Smooth muscle cell (in vitro differentiated cells): ENCODE measurements around the gene KCMF1. TPM values are rescaled to one million over a fixed set of nuclear protein-coding genes. Genes with fewer than 3 reads are reported as not detected.

ENCODE experiments used
- DNase-seq: peaks from one replicate; lab custom pipeline; 2025; ENCODE audit not compliant: unreplicated experiment; lab: John Stamatoyannopoulos, UW
- H2AFZ ChIP-seq: fragments of 200-600 bp; sonication (generic); 2 replicates; pipeline ENCODE4 v1.6.0; 2016; ENCODE audit warnings: antibody characterized with exemption, low read depth, mild to moderate bottlenecking
- H3F3A ChIP-seq: fragments of 200-600 bp; sonication (generic); 2 replicates; pipeline ENCODE4 v1.6.0; 2017; ENCODE audit warnings: antibody characterized with exemption, low read depth
- H3K27ac ChIP-seq: fragments of 200-600 bp; sonication (generic); 2 replicates; pipeline ENCODE4 v1.5.1; 2016; ENCODE audit warnings: low read depth, mild to moderate bottlenecking
- H3K27me3 ChIP-seq: fragments of 200-600 bp; sonication (generic); 2 replicates; pipeline ENCODE4 v1.6.1; 2016; ENCODE audit warnings: low read depth, mild to moderate bottlenecking
- H3K36me3 ChIP-seq: fragments of 200-600 bp; sonication (generic); 2 replicates; pipeline ENCODE4 v1.5.1; 2016; ENCODE audit warnings: low read depth
- H3K4me1 ChIP-seq: fragments of 200-600 bp; sonication (generic); 2 replicates; pipeline ENCODE4 v1.5.1; 2016; ENCODE audit warnings: low read depth
- H3K4me2 ChIP-seq: fragments of 200-600 bp; sonication (generic); 2 replicates; pipeline ENCODE4 v1.6.0; 2016; ENCODE audit warnings: mild to moderate bottlenecking
- H3K4me3 ChIP-seq: fragments of 200-600 bp; sonication (generic); 2 replicates; pipeline ENCODE4 v1.5.1; 2016; ENCODE audit warnings: mild to moderate bottlenecking
- H3K79me2 ChIP-seq: fragments of 200-600 bp; sonication (generic); 2 replicates; pipeline ENCODE4 v1.6.0; 2016; ENCODE audit warnings: low read depth, mild to moderate bottlenecking
- H3K9ac ChIP-seq: fragments of 200-600 bp; sonication (generic); 2 replicates; pipeline ENCODE4 v1.6.0; 2016; ENCODE audit warnings: low read depth
- H3K9me3 ChIP-seq: fragments of 200-600 bp; sonication (generic); replicated peaks from 2 replicates; pipeline ENCODE4 v1.5.1; 2016; ENCODE audit warnings: low read depth
- H4K20me1 ChIP-seq: fragments of 200-600 bp; sonication (generic); 2 replicates; pipeline ENCODE4 v1.6.0; 2016; ENCODE audit warnings: low read depth
- CTCF ChIP-seq: fragments of 200-600 bp; sonication (generic); IDR thresholded peaks from 2 replicates; pipeline ENCODE4 v1.5.1; 2017; ENCODE audit warnings: borderline replicate concordance, mild to moderate bottlenecking, antibody characterized with exemption; ENCODE audit not compliant: insufficient read depth, poor library complexity, severe bottlenecking
- WGBS: methylation state at CpG from one replicate; pipeline ENCODE4 v1.1.7; 2016; ENCODE audit warnings: low lambda C conversion rate; 5-methylcytosine and 5-hydroxymethylcytosine counted together
- polyA plus RNA-seq: library from polyadenylated mRNA; unstranded; fragments of >200 nt; fragmentation: Nextera tagmentation; extraction: Ambion mirVana; gene quantifications from 2 replicates; pipeline ENCODE4 v1.2.1, GENCODE V29; 2016
- total RNA-seq: library from RNA; depleted of rRNA; stranded (reverse); fragments of >200 nt; gene quantifications from 2 replicates; pipeline ENCODE4 v1.2.3, GENCODE V29; 2014

KCMF1 gene
- total and polyA plus RNA-seq, 2 experiments from 2014 or later = 56.5 to 65.0 TPM

- Histone ChIP-seq H3K79me2 (peaks cover 96% of the 10 kb centered on the region), H3K36me3 (no peaks in the 10 kb centered on the region), H3K27me3 (no peaks in the 10 kb centered on the region), H3K4me3 (no peak overlapping the region), H4K20me1 (peaks cover 95% of the 10 kb centered on the region), H3K27ac (peak overlapping the region; percentile 86), H3K9me3 (no peaks in the 10 kb centered on the region), H3K4me2 (peak overlapping the region; percentile 10), H3F3A (no peaks in the 10 kb centered on the region), H2AFZ (no peak overlapping the region), H3K9ac (no peak overlapping the region), H3K4me1 (peaks cover 9% of the 10 kb centered on the region)
- no peak for DNase-seq
- WGBS = 40% methylated on average over 5 of the region's 5 CpGs
- peak; percentile 46 for TF ChIP-seq CTCF
These were observed 46.6 kb downstream of the KCMF1 start for GRCh38 chr2:85017411-85018048.

- Histone ChIP-seq H3K9ac (no peak overlapping the region), H2AFZ (no peak overlapping the region), H3K9me3 (no peaks in the 10 kb centered on the region), H3F3A (no peaks in the 10 kb centered on the region), H3K4me1 (peaks cover 9% of the 10 kb centered on the region), H3K4me3 (no peak overlapping the region), H3K4me2 (peak overlapping the region; percentile 10), H3K79me2 (peaks cover 96% of the 10 kb centered on the region), H3K27me3 (no peaks in the 10 kb centered on the region), H4K20me1 (peaks cover 93% of the 10 kb centered on the region), H3K36me3 (no peaks in the 10 kb centered on the region), H3K27ac (peak overlapping the region; percentile 86)
- no peak for TF ChIP-seq CTCF
- no peak for DNase-seq
- 81% methylated on average over 8 of the region's 8 CpGs for WGBS
These were observed 47.1 kb downstream of the KCMF1 start for GRCh38 chr2:85018049-85018447.

- Histone ChIP-seq H3F3A (no peaks in the 10 kb centered on the region), H4K20me1 (peaks cover 92% of the 10 kb centered on the region), H3K36me3 (no peaks in the 10 kb centered on the region), H3K9ac (peak overlapping the region; percentile 47), H3K4me3 (no peak overlapping the region), H2AFZ (no peak overlapping the region), H3K27ac (peak overlapping the region; percentile 86), H3K9me3 (no peaks in the 10 kb centered on the region), H3K27me3 (no peaks in the 10 kb centered on the region), H3K4me2 (no peak overlapping the region), H3K79me2 (peaks cover 96% of the 10 kb centered on the region), H3K4me1 (peaks cover 9% of the 10 kb centered on the region)
- no peak for DNase-seq
- no peak for TF ChIP-seq CTCF
These were observed 48.2 kb downstream of the KCMF1 start for GRCh38 chr2:85019121-85019520.

- Histone ChIP-seq H3F3A (no peaks in the 10 kb centered on the region), H3K27me3 (no peaks in the 10 kb centered on the region), H2AFZ (no peak overlapping the region), H3K9me3 (no peaks in the 10 kb centered on the region), H4K20me1 (peaks cover 94% of the 10 kb centered on the region), H3K4me2 (no peak overlapping the region), H3K4me3 (no peak overlapping the region), H3K27ac (no peak overlapping the region), H3K9ac (no peak overlapping the region), H3K4me1 (no peaks in the 10 kb centered on the region), H3K79me2 (peaks cover 99% of the 10 kb centered on the region), H3K36me3 (no peaks in the 10 kb centered on the region)
- 98% methylated on average over 5 of the region's 5 CpGs for WGBS
- no peak for DNase-seq
- no peak for TF ChIP-seq CTCF
These were observed 51.3 kb downstream of the KCMF1 start for GRCh38 chr2:85022232-85022631.
